HCT116 (cell line): ENCODE results near the gene PHF1.

Source experiments
- CEBPB ChIP-seq: IDR thresholded peaks from 2 replicates; pipeline ENCODE4 v1.6.1; 2012; ENCODE audit warnings: low read depth
- CTCF ChIP-seq, 3 experiments: fragments of 200-600 bp in 1 of 3; sonication (generic) in 1 of 3; IDR thresholded peaks in 2 of 3; conservative IDR thresholded peaks in 1 of 3; 2 replicates each; pipeline ENCODE4 v1.5.1; 2012 to 2017; ENCODE audit warnings: low read depth in 2 of 3, low read length in 2 of 3, antibody characterized with exemption in 1 of 3, borderline replicate concordance in 1 of 3, control low read depth in 1 of 3, mild to moderate bottlenecking in 1 of 3, mixed read lengths in 1 of 3, mixed run types in 1 of 3, moderate library complexity in 1 of 3; ENCODE audit not compliant: insufficient read depth in 1 of 3
- EZH2 ChIP-seq: fragments of 200-600 bp; sonication (generic); IDR thresholded peaks from 2 replicates; pipeline ENCODE4 v1.6.1; 2017; ENCODE audit warnings: antibody characterized with exemption, mixed run types
- MAX ChIP-seq: IDR thresholded peaks from 2 replicates; pipeline ENCODE4 v1.6.1; 2012
- POLR2A ChIP-seq: IDR thresholded peaks from 2 replicates; pipeline ENCODE4 v1.7.0; 2011; ENCODE audit warnings: borderline replicate concordance; ENCODE audit not compliant: insufficient read depth, insufficient read length; ENCODE audit errors: extremely low read depth
- POLR2AphosphoS5 ChIP-seq: IDR thresholded peaks from 2 replicates; pipeline ENCODE4 v1.6.1; 2011; ENCODE audit warnings: mild to moderate bottlenecking, low read depth, low read length, moderate library complexity
- RAD21 ChIP-seq: IDR thresholded peaks from 2 replicates; pipeline ENCODE4 v1.6.1; 2012; ENCODE audit warnings: low read depth, mild to moderate bottlenecking
- TCF7L2 ChIP-seq: IDR thresholded peaks from 2 replicates; pipeline ENCODE4 v1.7.0; 2011; ENCODE audit warnings: borderline replicate concordance, inconsistent platforms; ENCODE audit not compliant: insufficient read depth, insufficient read length; ENCODE audit errors: extremely low read depth
- YY1 ChIP-seq: IDR thresholded peaks from 2 replicates; pipeline ENCODE4 v1.6.1; 2011; ENCODE audit warnings: low read length, low read depth, moderate library complexity, mild to moderate bottlenecking; ENCODE audit not compliant: insufficient replicate concordance; ENCODE audit errors: extremely low read depth
- ZFX ChIP-seq: fragments of 450-650 bp; IDR thresholded peaks from 2 replicates; pipeline ENCODE4 v1.6.1; 2017
- ZNF274 ChIP-seq: fragments of 200-500 bp; sonication (Bioruptor generic); IDR thresholded peaks from 2 replicates; pipeline ENCODE4 v1.6.1; 2014; ENCODE audit warnings: mild to moderate bottlenecking, low read depth, low read length, inconsistent platforms
- TF ChIP-seq, protein P1 (sequence below): IDR thresholded peaks from 2 replicates; pipeline ENCODE4 v1.6.1; 2011; ENCODE audit warnings: mild to moderate bottlenecking, low read length, moderate library complexity; ENCODE audit not compliant: insufficient replicate concordance; ENCODE audit errors: extremely low read depth

DNA sequence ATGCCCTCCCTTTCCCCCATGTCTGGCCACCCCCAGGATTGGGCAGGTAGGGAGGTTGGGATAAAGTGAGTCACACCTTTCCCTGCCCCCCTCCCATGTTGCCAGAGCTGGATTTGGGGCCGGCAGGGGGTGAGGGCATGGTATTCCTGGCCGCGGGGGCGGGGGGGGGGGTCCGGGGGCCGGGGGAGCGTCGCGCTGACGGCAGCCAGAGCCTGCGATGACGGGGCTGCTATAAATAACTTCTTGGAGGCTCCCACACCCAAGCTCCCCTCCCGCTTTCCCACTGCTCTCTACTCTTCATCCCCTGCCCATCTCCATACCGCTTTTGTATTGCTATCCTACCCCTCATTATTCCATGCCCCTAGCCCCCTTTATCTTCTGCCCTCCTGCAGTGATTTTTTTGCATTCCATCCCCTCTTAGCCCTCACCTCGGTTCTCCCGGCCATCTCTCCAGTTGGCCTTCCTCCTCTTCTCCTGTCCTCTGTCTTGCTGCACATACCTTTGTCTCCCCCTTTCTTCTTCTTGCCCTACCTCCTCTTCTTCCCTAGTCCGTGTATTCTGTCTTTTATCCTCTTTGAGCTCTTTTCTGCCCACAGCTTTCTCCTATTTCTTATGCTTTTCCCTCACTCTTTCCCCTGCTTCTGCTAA is 22.9 kb downstream of the PHF1 start:
- TF ChIP-seq POLR2AphosphoS5 = no peak
- no peak for TF ChIP-seq ZFX
- no peak for TF ChIP-seq CTCF (IDR thresholded peaks at IDR 0.05 in 2 of 3, conservative IDR thresholded peaks at IDR 0.05 in 1 of 3; ENCODE audit: borderline replicate concordance in 1 of 3, insufficient read depth in 1 of 3, low read depth in 2 of 3, low read length in 2 of 3)
- TF ChIP-seq, protein P1, sequence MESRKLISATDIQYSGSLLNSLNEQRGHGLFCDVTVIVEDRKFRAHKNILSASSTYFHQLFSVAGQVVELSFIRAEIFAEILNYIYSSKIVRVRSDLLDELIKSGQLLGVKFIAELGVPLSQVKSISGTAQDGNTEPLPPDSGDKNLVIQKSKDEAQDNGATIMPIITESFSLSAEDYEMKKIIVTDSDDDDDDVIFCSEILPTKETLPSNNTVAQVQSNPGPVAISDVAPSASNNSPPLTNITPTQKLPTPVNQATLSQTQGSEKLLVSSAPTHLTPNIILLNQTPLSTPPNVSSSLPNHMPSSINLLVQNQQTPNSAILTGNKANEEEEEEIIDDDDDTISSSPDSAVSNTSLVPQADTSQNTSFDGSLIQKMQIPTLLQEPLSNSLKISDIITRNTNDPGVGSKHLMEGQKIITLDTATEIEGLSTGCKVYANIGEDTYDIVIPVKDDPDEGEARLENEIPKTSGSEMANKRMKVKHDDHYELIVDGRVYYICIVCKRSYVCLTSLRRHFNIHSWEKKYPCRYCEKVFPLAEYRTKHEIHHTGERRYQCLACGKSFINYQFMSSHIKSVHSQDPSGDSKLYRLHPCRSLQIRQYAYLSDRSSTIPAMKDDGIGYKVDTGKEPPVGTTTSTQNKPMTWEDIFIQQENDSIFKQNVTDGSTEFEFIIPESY = no peak
- no peak for TF ChIP-seq CEBPB
- TF ChIP-seq TCF7L2 = no peak
- no peak for TF ChIP-seq POLR2A
- no peak for TF ChIP-seq MAX
- no peak for TF ChIP-seq EZH2
- TF ChIP-seq RAD21 = no peak
- no peak for TF ChIP-seq ZNF274
- TF ChIP-seq YY1 = no peak
